GM18511 (cell line): ENCODE results near the gene IER2.
"Not testable (repeated sequence)": the region's sequence is repeated elsewhere in the genome, so short reads cannot be mapped to it uniquely, and the experiment has no call there.

ENCODE experiments used
- ATAC-seq: cut with Tn5 transposase; IDR thresholded peaks from one replicate; pipeline ENCODE4 v1.9.1; 2021; ENCODE audit warnings: mild to moderate bottlenecking, moderate library complexity; ENCODE audit not compliant: unreplicated experiment

IER2 gene

GRCh38 chr19:13138171-13138915 is 11.9 kb upstream of the IER2 start:
- ATAC-seq: no peak

DNA sequence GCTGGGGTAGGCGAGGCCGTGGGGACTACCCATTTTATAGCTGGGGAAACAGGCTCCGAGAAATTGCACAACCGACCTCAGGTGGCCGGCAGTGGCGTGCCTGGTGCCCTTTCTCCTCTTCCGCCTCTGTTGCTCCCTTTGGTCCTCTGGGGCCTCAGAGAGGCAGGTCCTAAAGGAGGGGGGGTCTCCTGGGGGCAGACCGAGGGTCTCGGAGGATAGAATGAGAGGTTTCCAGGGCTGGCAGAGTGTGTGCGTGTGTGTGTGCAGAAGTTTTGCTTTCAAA is 11.4 kb upstream of the IER2 start:
- no peak for ATAC-seq

GRCh38 chr19:13139633-13140311 is 10.4 kb upstream of the IER2 start:
- no peak for ATAC-seq

- no peak for ATAC-seq
Measured at GRCh38 chr19:13146763-13147563, 3.2 kb upstream of the IER2 start.

DNA sequence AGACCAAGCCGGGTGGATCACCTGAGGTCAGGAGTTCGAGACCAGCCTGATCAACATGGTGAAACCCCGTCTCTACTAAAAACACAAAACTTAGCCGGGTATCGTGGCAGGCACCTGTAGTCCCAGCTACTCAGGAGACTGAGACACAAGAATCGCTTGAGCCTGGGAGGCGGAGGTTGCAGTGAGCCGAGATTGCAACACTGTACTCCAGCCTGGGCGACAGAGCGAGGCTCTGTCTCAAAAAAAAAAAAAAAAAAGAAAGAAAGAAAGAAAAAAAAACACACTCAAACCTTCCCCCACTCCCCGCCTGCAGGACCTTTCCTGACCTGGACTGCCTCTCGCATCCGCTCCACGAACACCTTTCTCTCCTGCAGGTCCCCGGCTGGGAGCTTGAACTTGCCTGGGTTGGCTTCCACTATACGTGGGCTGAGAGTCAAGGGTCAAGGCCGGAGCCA is 1.0 kb upstream of the IER2 start:
- not testable (repeated sequence) for ATAC-seq

GRCh38 chr19:13149628-13150186 is 504 bp upstream of the IER2 start:
- no peak for ATAC-seq

- no peak for ATAC-seq
Measured at GRCh38 chr19:13150931-13151604, 857 bp downstream of the IER2 start.

GRCh38 chr19:13151605-13152355 is 1.6 kb downstream of the IER2 start:
- ATAC-seq: peak; percentile 35

DNA sequence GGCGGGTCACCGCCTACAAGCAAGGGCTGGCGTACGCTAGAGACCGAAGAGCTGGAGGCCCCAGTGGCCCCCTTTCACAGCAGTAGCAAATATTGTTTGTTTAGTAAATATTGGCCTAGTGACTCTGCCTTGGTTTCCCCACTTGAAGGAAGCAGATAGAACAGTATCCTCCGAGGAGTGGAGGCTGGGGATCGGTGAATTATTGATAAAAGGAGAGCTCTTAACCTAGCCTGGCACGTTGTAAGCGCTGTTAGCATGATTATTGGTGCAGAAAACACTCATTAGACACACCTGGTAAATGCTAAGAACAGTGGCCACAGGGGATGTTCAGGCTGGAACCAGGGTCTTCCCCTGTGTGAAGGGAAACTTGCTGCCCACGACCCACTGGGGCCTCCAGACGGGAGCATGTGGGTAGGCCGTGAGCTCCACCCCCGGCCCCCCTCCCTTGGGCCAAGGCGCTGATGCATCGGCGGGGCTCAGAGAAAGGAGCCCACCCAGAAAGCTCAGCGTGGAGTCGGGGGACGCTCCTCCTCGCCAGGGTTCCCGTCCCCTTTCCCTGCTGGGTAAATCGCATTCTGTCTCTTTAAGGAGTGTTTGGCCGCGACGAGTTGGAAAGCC is 2.3 kb downstream of the IER2 start:
- peak; percentile 1 for ATAC-seq

DNA sequence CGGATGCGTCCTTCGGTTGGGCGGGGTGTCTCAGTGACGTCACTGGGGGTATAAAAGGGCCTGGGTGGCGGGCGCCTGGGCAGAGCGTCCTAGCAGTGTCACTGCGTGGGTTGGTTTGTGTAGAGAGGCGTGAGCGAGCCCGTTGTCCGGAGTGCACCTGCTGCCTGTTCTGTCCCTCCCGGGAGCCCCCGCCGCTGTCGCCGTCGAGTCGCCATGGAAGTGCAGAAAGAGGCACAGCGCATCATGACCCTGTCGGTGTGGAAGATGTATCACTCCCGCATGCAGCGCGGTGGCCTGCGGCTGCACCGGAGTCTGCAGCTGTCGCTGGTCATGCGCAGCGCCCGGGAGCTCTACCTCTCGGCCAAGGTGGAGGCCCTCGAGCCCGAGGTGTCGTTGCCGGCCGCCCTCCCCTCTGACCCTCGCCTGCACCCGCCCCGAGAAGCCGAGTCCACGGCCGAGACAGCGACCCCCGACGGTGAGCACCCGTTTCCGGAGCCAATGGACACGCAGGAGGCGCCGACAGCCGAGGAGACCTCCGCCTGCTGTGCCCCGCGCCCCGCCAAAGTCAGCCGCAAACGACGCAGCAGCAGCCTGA is 2.9 kb downstream of the IER2 start:
- ATAC-seq: peak; percentile 35

GRCh38 chr19:13153569-13154240 is 3.5 kb downstream of the IER2 start:
- no peak for ATAC-seq

DNA sequence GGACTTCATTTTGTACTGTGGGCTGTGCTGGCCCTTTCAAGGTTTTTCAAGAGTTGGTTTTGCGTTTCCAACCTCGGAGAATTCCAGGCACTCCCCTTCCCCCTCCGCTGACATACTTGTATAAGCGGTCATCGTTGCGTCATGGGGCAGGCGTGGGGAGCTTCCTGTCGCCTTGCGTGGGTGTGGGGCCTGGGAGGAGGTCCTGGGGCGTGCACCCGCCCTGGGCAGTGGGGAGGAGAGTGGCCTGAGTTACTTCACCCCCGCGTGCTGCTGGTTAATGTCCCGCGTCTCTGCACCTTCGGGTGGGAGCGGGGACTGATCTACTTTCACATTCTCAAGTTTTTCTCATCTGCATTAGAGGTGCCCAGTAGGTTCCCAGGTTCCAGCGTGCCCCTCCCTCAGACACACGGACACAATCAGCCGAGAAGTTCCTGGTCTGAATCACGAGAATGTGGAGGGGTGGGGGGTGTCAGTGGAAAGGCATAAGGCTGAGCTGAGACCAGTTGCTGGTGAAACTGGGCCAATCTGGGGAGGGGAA is 4.1 kb downstream of the IER2 start:
- no peak for ATAC-seq

DNA sequence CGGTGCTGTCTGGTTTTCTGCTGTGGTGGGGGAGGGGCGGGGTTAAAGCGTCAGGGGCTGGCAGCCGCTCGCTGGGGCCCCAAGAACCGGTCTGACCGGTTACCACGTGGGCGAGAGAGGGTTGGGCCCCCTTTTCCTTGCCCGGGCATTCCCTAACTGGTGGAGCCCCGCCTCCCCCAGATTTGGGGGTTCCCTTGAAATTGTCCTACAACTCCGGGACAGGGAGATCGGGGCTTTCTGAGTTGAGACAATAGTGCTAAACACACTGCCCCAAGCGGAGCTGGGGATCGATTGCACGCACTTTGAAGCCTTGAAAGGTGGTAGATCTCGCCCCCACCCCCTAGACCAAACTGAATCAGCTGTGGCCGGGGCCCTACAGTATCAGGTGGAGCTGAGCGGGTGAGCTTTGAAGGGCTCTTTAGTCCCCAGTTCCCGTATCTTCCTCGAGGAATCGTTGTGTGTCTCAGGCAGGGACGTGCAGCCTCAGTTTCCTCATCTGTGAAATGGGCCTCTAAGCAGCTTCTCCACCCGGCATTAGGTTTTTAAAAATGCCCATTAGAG is 4.8 kb downstream of the IER2 start:
- no peak for ATAC-seq

- ATAC-seq: peak; percentile 21
Measured at GRCh38 chr19:13155472-13156359, 5.5 kb downstream of the IER2 start.

GRCh38 chr19:13159713-13160112 is 9.5 kb downstream of the IER2 start:
- no peak for ATAC-seq

DNA sequence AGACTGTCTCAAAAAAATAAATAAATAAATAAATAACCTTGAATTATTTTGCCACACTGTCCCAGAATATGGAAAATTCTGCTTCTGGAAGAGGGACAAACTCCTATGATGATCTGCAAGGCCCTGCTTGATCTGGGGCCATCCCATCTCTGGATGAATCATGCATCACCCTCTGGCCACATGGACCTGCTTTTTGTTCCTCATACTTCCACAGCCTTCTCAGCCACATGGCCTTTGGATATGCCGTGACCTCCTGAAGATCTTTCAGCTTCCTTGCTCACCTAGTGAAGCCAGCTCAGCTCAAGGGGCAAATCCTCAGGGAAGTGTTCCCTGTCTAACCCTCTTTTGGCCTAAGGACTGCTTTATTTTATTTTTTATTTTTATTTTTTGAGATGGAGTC is 10.3 kb downstream of the IER2 start:
- no peak for ATAC-seq
